GM12878 (cell line): ENCODE results near the gene KAZN. TPM values are rescaled to one million over a fixed set of nuclear protein-coding genes. Genes with fewer than 3 reads are reported as not detected.

ENCODE experiments used
- ATAC-seq: fragments of 200-7000 bp; cut with Tn5 transposase; 3 replicates; pipeline ENCODE4 v1.9.1; 2020; ENCODE audit warnings: mild to moderate bottlenecking, moderate library complexity
- BruUV-seq: library from RNA; stranded (reverse); fragments of 400-500 nt; replicated peaks from 2 replicates; lab custom pipeline; 2021; lab: Mats Ljungman, UMichigan
- CTCF ChIA-PET: fragments of 300-600 bp; sonication (Branson Sonifier 250); formaldehyde crosslinking; extraction: SDS; loops from one replicate; lab custom pipeline; 2021; ENCODE audit warnings: inconsistent platforms; lab: Yijun Ruan, JAX
- POLR2A ChIA-PET: fragments of 350-600 bp; formaldehyde crosslinking; extraction: SDS; loops from one replicate; lab custom pipeline; 2021; ENCODE audit warnings: inconsistent platforms; lab: Charles Lee
- RAD21 ChIA-PET: fragments of 300-600 bp; sonication (Branson Sonifier 250); formaldehyde crosslinking; loops from one replicate; lab custom pipeline; 2023; ENCODE audit warnings: antibody characterized with exemption; ENCODE audit not compliant: unreplicated experiment; lab: Charles Lee
- SMC1A ChIA-PET: fragments of 300-600 bp; sonication (Branson Sonifier 250); formaldehyde crosslinking; loops from one replicate; lab custom pipeline; 2023; ENCODE audit not compliant: unreplicated experiment, uncharacterized antibody; lab: Charles Lee
- DNase-seq: peaks from one replicate; pipeline ENCODE4 v3.0.0-alpha.2; 2011; ENCODE audit warnings: low read depth, low spot score
- FAIRE-seq: peaks from 3 replicates; lab custom pipeline; 2011; peaks lifted over from hg19 to GRCh38; lab: Jason Lieb, UNC
- H2AFZ ChIP-seq: 2 replicates; pipeline ENCODE4 v1.6.0; 2011; ENCODE audit warnings: low read depth, low read length, control low read depth; ENCODE audit not compliant: control insufficient read depth
- H3K27ac ChIP-seq: 2 replicates; pipeline ENCODE4 v1.5.1; 2011; ENCODE audit warnings: control low read depth; ENCODE audit not compliant: control insufficient read depth, insufficient read depth
- H3K27me3 ChIP-seq, 2 experiments: replicated peaks in 1 of 2; 2 replicates each; pipeline versions ENCODE4 v1.6.0 to v1.6.1; 2011; ENCODE audit warnings: low read length in 1 of 2; ENCODE audit not compliant: control insufficient read depth in 2 of 2, insufficient read depth in 2 of 2
- H3K36me3 ChIP-seq, 2 experiments: 2 replicates each; pipeline ENCODE4 v1.5.1; 2011; ENCODE audit warnings: low read length in 1 of 2; ENCODE audit not compliant: control insufficient read depth in 2 of 2, insufficient read depth in 2 of 2
- H3K4me1 ChIP-seq: 2 replicates; pipeline ENCODE4 v1.6.1; 2011; ENCODE audit warnings: mild to moderate bottlenecking, low read length, moderate library complexity, mixed read lengths; ENCODE audit not compliant: control insufficient read depth, insufficient read depth
- H3K4me2 ChIP-seq: 2 replicates; pipeline ENCODE4 v1.6.0; 2011; ENCODE audit warnings: control low read depth; ENCODE audit not compliant: control insufficient read depth, insufficient read depth
- H3K4me3 ChIP-seq: fragments of 200-600 bp; sonication (generic); 2 replicates; pipeline ENCODE4 v1.5.1; 2016
- H3K79me2 ChIP-seq: 2 replicates; pipeline ENCODE4 v1.6.0; 2011; ENCODE audit warnings: low read length; ENCODE audit not compliant: control insufficient read depth, insufficient read depth
- H3K9ac ChIP-seq: 2 replicates; pipeline ENCODE4 v1.8.0; 2011; ENCODE audit warnings: low read length, control low read depth, mixed read lengths; ENCODE audit not compliant: control insufficient read depth, insufficient read depth
- H3K9me3 ChIP-seq: replicated peaks from 3 replicates; pipeline ENCODE4 v1.5.1; 2011; ENCODE audit warnings: mild to moderate bottlenecking, low read length; ENCODE audit not compliant: control insufficient read depth, insufficient read depth
- H4K20me1 ChIP-seq: 2 replicates; pipeline ENCODE4 v1.6.0; 2011; ENCODE audit not compliant: control insufficient read depth, insufficient read depth
- ASH2L ChIP-seq: fragments of 300-600, 200-600 bp; sonication (generic); IDR thresholded peaks from 2 replicates; pipeline ENCODE4 v1.6.1; 2017; ENCODE audit warnings: low read depth, mild to moderate bottlenecking, borderline replicate concordance
- ATF7 ChIP-seq: fragments of 450-650 bp; IDR thresholded peaks from 2 replicates; pipeline ENCODE4 v1.6.1; 2016; ENCODE audit warnings: low read depth, mild to moderate bottlenecking
- CBFB ChIP-seq: IDR thresholded peaks from 2 replicates; pipeline ENCODE4 v1.6.1; 2016; ENCODE audit warnings: antibody characterized with exemption, low read depth
- EP300 ChIP-seq, 2 experiments: fragments of 150-350 bp in 1 of 2; IDR thresholded peaks; 2 replicates each; pipeline ENCODE4 v1.6.1; 2011 to 2012; ENCODE audit warnings: low read depth in 2 of 2, low read length in 2 of 2, borderline replicate concordance in 1 of 2, improper control_type of control experiment in 1 of 2, inconsistent platforms in 1 of 2; ENCODE audit not compliant: control insufficient read depth in 1 of 2
- FOXM1 ChIP-seq: IDR thresholded peaks from 2 replicates; pipeline ENCODE4 v1.6.1; 2012; ENCODE audit warnings: low read depth, mild to moderate bottlenecking, inconsistent platforms, low read length, moderate library complexity
- HDAC2 ChIP-seq: fragments of 200-600 bp; sonication (generic); IDR thresholded peaks from 2 replicates; pipeline ENCODE4 v1.6.1; 2017
- IKZF1 ChIP-seq: fragments of 450-650 bp; conservative IDR thresholded peaks from 2 replicates; pipeline ENCODE4 v1.6.1; 2017; ENCODE audit warnings: antibody characterized with exemption, mild to moderate bottlenecking
- IRF4 ChIP-seq: IDR thresholded peaks from 2 replicates; pipeline ENCODE4 v1.6.1; 2011; ENCODE audit warnings: low read depth, low read length
- IRF5 ChIP-seq: fragments of 450-650 bp; IDR thresholded peaks from 2 replicates; pipeline ENCODE4 v1.6.1; 2017; ENCODE audit warnings: borderline replicate concordance
- MXI1 ChIP-seq: fragments of 150-350 bp; IDR thresholded peaks from 2 replicates; pipeline ENCODE4 v1.6.1; 2011; ENCODE audit warnings: low read depth, mild to moderate bottlenecking, inconsistent platforms, low read length, improper control_type of control experiment
- NFYA ChIP-seq: IDR thresholded peaks from 2 replicates; pipeline ENCODE4 v1.6.1; 2011; ENCODE audit warnings: low read depth, mild to moderate bottlenecking, low read length, improper control_type of control experiment, borderline replicate concordance
- NR2F1 ChIP-seq: fragments of 450-650 bp; conservative IDR thresholded peaks from 2 replicates; pipeline ENCODE4 v1.6.1; 2017; ENCODE audit warnings: mild to moderate bottlenecking
- POLR2AphosphoS2 ChIP-seq: IDR thresholded peaks from 2 replicates; pipeline ENCODE4 v1.6.1; 2011; ENCODE audit warnings: low read depth, mild to moderate bottlenecking, low read length, improper control_type of control experiment, moderate library complexity
- POU2F2 ChIP-seq: IDR thresholded peaks from 3 replicates; pipeline ENCODE4 v1.6.1; 2011; ENCODE audit warnings: low read depth, mild to moderate bottlenecking, low read length, borderline replicate concordance
- SIN3A ChIP-seq: IDR thresholded peaks from 2 replicates; pipeline ENCODE4 v1.6.1; 2012; ENCODE audit warnings: low read depth, low read length, improper control_type of control experiment
- SMC3 ChIP-seq: IDR thresholded peaks from 2 replicates; pipeline ENCODE4 v1.6.1; 2011; ENCODE audit warnings: low read length, improper control_type of control experiment, borderline replicate concordance
- SPI1 ChIP-seq: IDR thresholded peaks from 2 replicates; pipeline ENCODE4 v1.6.1; 2011; ENCODE audit warnings: low read depth, mild to moderate bottlenecking, low read length, moderate library complexity, borderline replicate concordance; ENCODE audit not compliant: insufficient read depth
- WGBS: methylation state at CpG from one replicate; pipeline ENCODE4 v1.1.6; 2016; ENCODE audit warnings: low lambda C conversion rate; ENCODE audit not compliant: insufficient replicate concordance, insufficient coverage; ENCODE audit errors: missing lambda C conversion rate; 5-methylcytosine and 5-hydroxymethylcytosine counted together
- in situ Hi-C: fragments of 300-500 bp; cut with MboI; formaldehyde crosslinking; loops from 9 replicates; pipeline ENCODE4 v1.14.3; 2018; ENCODE audit warnings: mixed read lengths
- intact Hi-C: fragments of 100-400 bp; cut with micrococcal nuclease; formaldehyde crosslinking; loops from one replicate; pipeline ENCODE4 v1.14.2; 2022; ENCODE audit not compliant: unreplicated experiment
- polyA plus RNA-seq, 11 experiments: library from polyadenylated mRNA; depleted of rRNA in 4 of 11; unstranded in 6 of 11; stranded (reverse) in 5 of 11; fragments of >200 nt; fragmentation: Nextera tagmentation in 4 of 11; fragmentation: Illumina TruSeq in 1 of 11; extraction: Ambion mirVana in 4 of 11; extraction: Trizol in 1 of 11; gene quantifications; 1 replicate in 1 of 11; 2 replicates in 10 of 11; pipeline versions ENCODE4 v1.2.1 to v1.2.3, GENCODE V29; 2011 to 2016; ENCODE audit warnings: inconsistent platforms in 2 of 11, missing spikeins in 2 of 11, low read depth in 1 of 11
- total RNA-seq, 4 experiments: library from RNA; depleted of rRNA in 3 of 4; stranded (reverse); fragments of >200 nt in 3 of 4; fragmentation: Illumina TruSeq in 1 of 4; extraction: Trizol in 1 of 4; gene quantifications; 2 replicates each; pipeline versions ENCODE4 v1.2.1 to v1.2.3, GENCODE V29; 2013 to 2021
- TF ChIP-seq, protein P1 (sequence below): IDR thresholded peaks from 2 replicates; pipeline ENCODE4 v1.6.1; 2012; ENCODE audit warnings: low read depth, low read length, improper control_type of control experiment
- TF ChIP-seq, protein P2 (sequence below): IDR thresholded peaks from 2 replicates; pipeline ENCODE4 v1.6.1; 2011; ENCODE audit warnings: low read depth, low read length, improper control_type of control experiment, borderline replicate concordance
- TF ChIP-seq, protein P3 (sequence below): fragments of 450-650 bp; IDR thresholded peaks from 2 replicates; pipeline ENCODE4 v1.6.1; 2017; ENCODE audit warnings: low read depth, mild to moderate bottlenecking, moderate library complexity

Gene KAZN
- total and polyA plus RNA-seq, 10 of the 15 experiments (the other 5 are each of a cell fraction or from before 2014, with no cell fraction given) = 0.72 to 4.0 (median 1.2) TPM

DNA sequence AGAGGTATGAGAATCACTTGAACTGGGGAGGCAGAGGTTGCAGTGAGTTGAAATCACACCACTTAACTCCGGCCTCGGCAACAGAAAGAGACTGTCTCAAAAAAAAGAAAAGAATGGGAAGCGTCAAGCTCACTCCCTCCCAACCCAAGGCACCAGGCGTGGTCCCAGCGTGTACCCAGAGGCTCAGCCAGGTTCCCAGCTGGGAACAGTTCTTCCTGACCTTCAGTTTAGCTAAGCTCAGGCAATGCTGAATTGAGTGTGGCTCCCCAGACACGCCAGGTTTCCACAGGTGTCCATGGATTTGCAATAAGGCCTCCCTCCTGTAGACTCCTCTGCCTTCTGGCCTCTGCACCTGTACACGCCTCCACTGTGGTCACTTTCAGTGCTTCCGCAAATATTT lies 414.3 kb downstream of the KAZN start:
- ATAC-seq (no peak), FAIRE-seq (no peak), DNase-seq (no peak)
- Histone ChIP-seq H4K20me1 (no peaks in the 10 kb centered on the region), H3K4me3 (no peak overlapping the region), H3K9ac (no peak overlapping the region), H2AFZ (no peak overlapping the region), H3K4me1 (no peaks in the 10 kb centered on the region), H3K36me3 (no peaks in the 10 kb centered on the region), H3K4me2 (no peak overlapping the region), H3K79me2 (no peaks in the 10 kb centered on the region), H3K27me3 (no peaks in the 10 kb centered on the region), H3K9me3 (no peaks in the 10 kb centered on the region), H3K27ac (no peak overlapping the region)
- no TSS peak for BruUV-seq
- CTCF ChIA-PET = interaction anchor here (1.0 kb wide), 1 partner anchor 15 kb away, joined by 5 read pairs; no protein-coding TSS in a partner anchor
- intact Hi-C loops (no loop called here), in situ Hi-C loops (no loop called here)
- POLR2A ChIA-PET = no interaction called here
- SMC1A ChIA-PET = no interaction called here
- RAD21 ChIA-PET = no interaction called here
- 25% methylated on average over 8 of the region's 8 CpGs for WGBS
- TF ChIP-seq, protein P1, sequence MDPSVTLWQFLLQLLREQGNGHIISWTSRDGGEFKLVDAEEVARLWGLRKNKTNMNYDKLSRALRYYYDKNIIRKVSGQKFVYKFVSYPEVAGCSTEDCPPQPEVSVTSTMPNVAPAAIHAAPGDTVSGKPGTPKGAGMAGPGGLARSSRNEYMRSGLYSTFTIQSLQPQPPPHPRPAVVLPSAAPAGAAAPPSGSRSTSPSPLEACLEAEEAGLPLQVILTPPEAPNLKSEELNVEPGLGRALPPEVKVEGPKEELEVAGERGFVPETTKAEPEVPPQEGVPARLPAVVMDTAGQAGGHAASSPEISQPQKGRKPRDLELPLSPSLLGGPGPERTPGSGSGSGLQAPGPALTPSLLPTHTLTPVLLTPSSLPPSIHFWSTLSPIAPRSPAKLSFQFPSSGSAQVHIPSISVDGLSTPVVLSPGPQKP = no peak
- TF ChIP-seq NFYA (no peak), IRF5 (no peak), POLR2AphosphoS2 (no peak), ASH2L (no peak), IRF4 (no peak), POU2F2 (no peak), CBFB (no peak), FOXM1 (no peak), EP300 (IDR thresholded peaks at IDR 0.05; ENCODE audit: borderline replicate concordance in 1 of 2, control insufficient read depth in 1 of 2, low read depth in 2 of 2, low read length in 2 of 2) (no peak), SIN3A (no peak), SPI1 (no peak), SMC3 (no peak), MXI1 (no peak), IKZF1 (no peak), NR2F1 (no peak), HDAC2 (no peak), ATF7 (no peak)
- TF ChIP-seq, protein P2, sequence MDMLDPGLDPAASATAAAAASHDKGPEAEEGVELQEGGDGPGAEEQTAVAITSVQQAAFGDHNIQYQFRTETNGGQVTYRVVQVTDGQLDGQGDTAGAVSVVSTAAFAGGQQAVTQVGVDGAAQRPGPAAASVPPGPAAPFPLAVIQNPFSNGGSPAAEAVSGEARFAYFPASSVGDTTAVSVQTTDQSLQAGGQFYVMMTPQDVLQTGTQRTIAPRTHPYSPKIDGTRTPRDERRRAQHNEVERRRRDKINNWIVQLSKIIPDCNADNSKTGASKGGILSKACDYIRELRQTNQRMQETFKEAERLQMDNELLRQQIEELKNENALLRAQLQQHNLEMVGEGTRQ = no peak
- TF ChIP-seq, protein P3, sequence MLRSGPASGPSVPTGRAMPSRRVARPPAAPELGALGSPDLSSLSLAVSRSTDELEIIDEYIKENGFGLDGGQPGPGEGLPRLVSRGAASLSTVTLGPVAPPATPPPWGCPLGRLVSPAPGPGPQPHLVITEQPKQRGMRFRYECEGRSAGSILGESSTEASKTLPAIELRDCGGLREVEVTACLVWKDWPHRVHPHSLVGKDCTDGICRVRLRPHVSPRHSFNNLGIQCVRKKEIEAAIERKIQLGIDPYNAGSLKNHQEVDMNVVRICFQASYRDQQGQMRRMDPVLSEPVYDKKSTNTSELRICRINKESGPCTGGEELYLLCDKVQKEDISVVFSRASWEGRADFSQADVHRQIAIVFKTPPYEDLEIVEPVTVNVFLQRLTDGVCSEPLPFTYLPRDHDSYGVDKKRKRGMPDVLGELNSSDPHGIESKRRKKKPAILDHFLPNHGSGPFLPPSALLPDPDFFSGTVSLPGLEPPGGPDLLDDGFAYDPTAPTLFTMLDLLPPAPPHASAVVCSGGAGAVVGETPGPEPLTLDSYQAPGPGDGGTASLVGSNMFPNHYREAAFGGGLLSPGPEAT = no peak
